Upper lobe of left lung (tissue), 6 donors: ENCODE results near the gene APOBEC3C. TPM values are rescaled to one million over a fixed set of nuclear protein-coding genes. Genes with fewer than 3 reads are reported as not detected.
"Not testable (repeated sequence)": the region's sequence is repeated elsewhere in the genome, so short reads cannot be mapped to it uniquely, and the experiment has no call there.

Experiments
- ATAC-seq, 2 donors: fragments of 200-7000 bp; cut with Tn5 transposase; one replicate each; pipeline ENCODE4 v1.9.1; 2022; ENCODE audit warnings: mild to moderate bottlenecking in 2 of 2, moderate library complexity in 2 of 2; ENCODE audit not compliant: low FRiP score in 2 of 2
- DNase-seq, 2 donors: peaks; one replicate each; pipeline ENCODE4 v3.0.0-alpha.2; 2019 to 2020
- H3K27ac ChIP-seq, 4 donors: fragments of 200-600 bp; sonication (generic); one replicate each; pipeline ENCODE4 v1.5.1; 2016 to 2019
- H3K27me3 ChIP-seq, 4 donors: fragments of 200-600 bp; sonication (generic); one replicate each; pipeline ENCODE4 v1.5.1; 2017 to 2019
- H3K36me3 ChIP-seq, 4 donors: fragments of 200-600 bp; sonication (generic); one replicate each; pipeline ENCODE4 v1.5.1; 2016 to 2019
- H3K4me1 ChIP-seq, 4 donors: fragments of 200-600 bp; sonication (generic); one replicate each; pipeline ENCODE4 v1.5.1; 2018 to 2019
- H3K4me3 ChIP-seq, 4 donors: fragments of 200-600 bp; sonication (generic); one replicate each; pipeline ENCODE4 v1.5.1; 2017 to 2019; ENCODE audit warnings: mild to moderate bottlenecking in 2 of 4, moderate library complexity in 1 of 4
- H3K9me3 ChIP-seq, 4 donors: fragments of 200-600 bp; sonication (generic); one replicate each; pipeline ENCODE4 v1.5.1; 2018 to 2019
- CTCF ChIP-seq, 6 experiments: fragments of 450-650 bp in 4 of 6; fragments of 200-600 bp in 2 of 6; sonication (generic) in 2 of 6; IDR thresholded peaks; one replicate each; pipeline ENCODE4 v1.5.1; 2016 to 2019; ENCODE audit warnings: antibody characterized with exemption in 6 of 6
- EP300 ChIP-seq, 4 donors: sonication (generic); formaldehyde crosslinking; IDR thresholded peaks; one replicate each; pipeline ENCODE4 v1.5.1; 2017; ENCODE audit warnings: antibody characterized with exemption in 4 of 4, control low read depth in 2 of 4
- POLR2A ChIP-seq, 4 donors: fragments of 450-650 bp; IDR thresholded peaks; one replicate each; pipeline ENCODE4 v1.5.1; 2016 to 2017; ENCODE audit warnings: antibody characterized with exemption in 4 of 4, mild to moderate bottlenecking in 2 of 4
- POLR2AphosphoS5 ChIP-seq, 2 donors: sonication (generic); formaldehyde crosslinking; IDR thresholded peaks; one replicate each; pipeline ENCODE4 v1.5.1; 2017; ENCODE audit warnings: antibody characterized with exemption in 2 of 2
- WGBS, 2 donors: methylation state at CpG; one replicate each; pipeline ENCODE4 v1.1.5; 2017 to 2018; 5-methylcytosine and 5-hydroxymethylcytosine counted together
- total RNA-seq, 6 donors: library from RNA; depleted of rRNA in 4 of 6; stranded (reverse); fragments of >200 nt in 4 of 6; gene quantifications; one replicate each; pipeline versions ENCODE4 v1.1.0 to v1.2.1, GENCODE V29; 2016 to 2021
- donor health status: DM: no; HTN: no; CAD: no; lungs with moderate emphysema.
- donor health status: DM: no; HTN: yes; CAD: no; lungs with severe emphysema.

The APOBEC3C gene
- total RNA-seq, 6 donors from 2014 or later: 6.1 to 27.0 (median 11.1) TPM

- 63% methylated on average over 8 of the region's 9 CpGs; no CpG with 5 or more reads in 1 of the 2 donors for WGBS, 2 donors
- TF ChIP-seq POLR2AphosphoS5 (IDR thresholded peaks at IDR 0.05) (peak in 1 of 2 donors; percentile 29), EP300 (IDR thresholded peaks at IDR 0.05) (peak in 1 of 4 donors; percentile 6)
- peak; percentile 28 to 77 for ATAC-seq
- Histone ChIP-seq H3K27ac (peak overlapping the region in 2 of 4 donors; percentile 58 to 67), H3K4me1 (peaks cover 0 to 19% (median 17%) of the 10 kb centered on the region in 4 donors)
- not testable (repeated sequence) for H3K9me3 ChIP-seq, H3K4me3 ChIP-seq, DNase-seq, H3K27me3 ChIP-seq, H3K36me3 ChIP-seq
Measured at GRCh38 chr22:38984784-38985757, 29.0 kb upstream of the APOBEC3C start.

GRCh38 chr22:38986629-38987028, 27.4 kb upstream of the APOBEC3C start:
- no peak for DNase-seq
- no peaks in the 10 kb centered on the region for H3K9me3 ChIP-seq
- no peak overlapping the region for H3K4me3 ChIP-seq
- peaks cover 0 to 15% (median 10%) of the 10 kb centered on the region in 4 donors for H3K4me1 ChIP-seq
- no peaks in the 10 kb centered on the region for H3K36me3 ChIP-seq
- H3K27ac ChIP-seq: no peak overlapping the region
- 100% methylated on average over 2 of the region's 3 CpGs; no CpG with 5 or more reads in 1 of the 2 donors for WGBS, 2 donors
- no peaks in the 10 kb centered on the region for H3K27me3 ChIP-seq
- no peak for TF ChIP-seq EP300 (IDR thresholded peaks at IDR 0.05)
- TF ChIP-seq CTCF (IDR thresholded peaks at IDR 0.05): no peak
- TF ChIP-seq POLR2AphosphoS5 (IDR thresholded peaks at IDR 0.05): no peak
- TF ChIP-seq POLR2A (IDR thresholded peaks at IDR 0.05): no peak
- ATAC-seq: no peak

- 94% methylated on average over 6 of the region's 8 CpGs; no CpG with 5 or more reads in 1 of the 2 donors for WGBS, 2 donors
- no peak overlapping the region for H3K27ac ChIP-seq
- no peak for TF ChIP-seq EP300 (IDR thresholded peaks at IDR 0.05)
- TF ChIP-seq POLR2A (IDR thresholded peaks at IDR 0.05): no peak
- TF ChIP-seq POLR2AphosphoS5 (IDR thresholded peaks at IDR 0.05): no peak
- no peak for TF ChIP-seq CTCF (IDR thresholded peaks at IDR 0.05)
- no peaks in the 10 kb centered on the region for H3K9me3 ChIP-seq
- no peaks in the 10 kb centered on the region for H3K27me3 ChIP-seq
- H3K4me1 ChIP-seq: peaks cover 0 to 8% (median 5%) of the 10 kb centered on the region in 4 donors
- no peak for ATAC-seq
- no peak for DNase-seq
- no peak overlapping the region for H3K4me3 ChIP-seq
- no peaks in the 10 kb centered on the region for H3K36me3 ChIP-seq
Measured at GRCh38 chr22:38987171-38987895, 26.7 kb upstream of the APOBEC3C start.

- no peak for DNase-seq
- no peaks in the 10 kb centered on the region for H3K27me3 ChIP-seq
- no peak for TF ChIP-seq CTCF (IDR thresholded peaks at IDR 0.05)
- no peak for TF ChIP-seq POLR2A (IDR thresholded peaks at IDR 0.05)
- no peak for TF ChIP-seq EP300 (IDR thresholded peaks at IDR 0.05)
- TF ChIP-seq POLR2AphosphoS5 (IDR thresholded peaks at IDR 0.05): no peak
- no peaks in the 10 kb centered on the region for H3K4me1 ChIP-seq
- H3K27ac ChIP-seq: no peak overlapping the region
- no peak for ATAC-seq
- no peaks in the 10 kb centered on the region for H3K36me3 ChIP-seq
- no peaks in the 10 kb centered on the region for H3K9me3 ChIP-seq
- 80% methylated on average over 6 of the region's 6 CpGs; no CpG with 5 or more reads in 1 of the 2 donors for WGBS, 2 donors
- no peak overlapping the region for H3K4me3 ChIP-seq
Measured at GRCh38 chr22:38989466-38989865, 24.6 kb upstream of the APOBEC3C start.

GRCh38 chr22:38992871-38993371, 21.1 kb upstream of the APOBEC3C start:
- H3K4me3 ChIP-seq, ATAC-seq, DNase-seq, H3K9me3 ChIP-seq, H3K27me3 ChIP-seq, H3K27ac ChIP-seq, H3K36me3 ChIP-seq, H3K4me1 ChIP-seq: not testable (repeated sequence)
- WGBS, 2 donors: 17 to 41% methylated on average over 1 to 12 of the region's 12 CpGs
